Sigmoid colon (tissue), 7 donors: ENCODE results near the gene CADM4. TPM values are rescaled to one million over a fixed set of nuclear protein-coding genes. Genes with fewer than 3 reads are reported as not detected.

ENCODE experiments used
- DNase-seq: peaks from one replicate; pipeline ENCODE4 v3.0.0-alpha.2; 2019
- H3K27ac ChIP-seq, 4 donors: fragments of 200-600 bp; sonication (generic); one replicate each; pipeline ENCODE4 v1.5.1; 2016 to 2019; ENCODE audit warnings: mild to moderate bottlenecking in 1 of 4
- H3K27me3 ChIP-seq, 3 donors: fragments of 200-600 bp; sonication (generic); one replicate each; pipeline ENCODE4 v1.5.1; 2019; ENCODE audit warnings: mild to moderate bottlenecking in 1 of 3
- H3K36me3 ChIP-seq, 4 donors: fragments of 200-600 bp; sonication (generic); one replicate each; pipeline ENCODE4 v1.5.1; 2016 to 2019
- H3K4me1 ChIP-seq, 4 donors: fragments of 200-600 bp; sonication (generic); one replicate each; pipeline ENCODE4 v1.5.1; 2017 to 2019
- H3K4me3 ChIP-seq, 4 donors: fragments of 200-600 bp; sonication (generic); one replicate each; pipeline ENCODE4 v1.5.1; 2017 to 2019; ENCODE audit warnings: mild to moderate bottlenecking in 2 of 4, moderate library complexity in 1 of 4
- H3K9me3 ChIP-seq, 4 donors: fragments of 200-600 bp in 3 of 4; sonication (generic) in 3 of 4; one replicate each; pipeline versions ENCODE4 v1.5.1 to v1.6.1; 2013 to 2019
- EP300 ChIP-seq, 4 donors: sonication (generic); formaldehyde crosslinking; IDR thresholded peaks; one replicate each; pipeline ENCODE4 v1.6.1; 2017; ENCODE audit warnings: antibody characterized with exemption in 4 of 4
- POLR2A ChIP-seq, 2 donors: fragments of 450-650 bp; IDR thresholded peaks; one replicate each; pipeline ENCODE4 v1.6.1; 2016; ENCODE audit warnings: antibody characterized with exemption in 2 of 2, mild to moderate bottlenecking in 2 of 2, moderate library complexity in 2 of 2
- POLR2AphosphoS5 ChIP-seq, 4 donors: sonication (generic); formaldehyde crosslinking; IDR thresholded peaks; one replicate each; pipeline ENCODE4 v1.6.1; 2017; ENCODE audit warnings: antibody characterized with exemption in 4 of 4
- WGBS, 2 donors: extraction: QIAGEN DNeasy Blood & Tissue Kit; methylation state at CpG; one replicate each; pipeline ENCODE4 v1.1.7; 2013; 5-methylcytosine and 5-hydroxymethylcytosine counted together
- intact Hi-C: fragments of 100-400 bp; cut with DNase I; formaldehyde crosslinking; loops from one replicate; pipeline ENCODE4 v1.15.1; 2023
- polyA plus RNA-seq, 3 donors: library from polyadenylated mRNA; stranded (reverse); fragments of 200-250 nt; gene quantifications; one replicate each; pipeline ENCODE4 v1.2.3, GENCODE V29; 2013
- total RNA-seq, 4 donors: library from RNA; depleted of rRNA; stranded (reverse); fragments of >200 nt; gene quantifications; one replicate each; pipeline ENCODE4 v1.1.0, GENCODE V29; 2016
- TF ChIP-seq, protein P1 (sequence below), 4 experiments: fragments of 450-650 bp in 3 of 4; fragments of 200-600 bp in 1 of 4; IDR thresholded peaks; one replicate each; pipeline ENCODE4 v1.5.1; 2016 to 2019; ENCODE audit warnings: antibody characterized with exemption in 4 of 4, mild to moderate bottlenecking in 3 of 4, moderate library complexity in 2 of 4
- donor health status: healthy with polysubstance abuse.
- donor health status: Bipolar disorder and iron deficiency.
- donor health status: healthy.

CADM4 gene
- total and polyA plus RNA-seq, 7 donors, result 0.92 to 21.7 (median 16.4) TPM

- H3K9me3 ChIP-seq, result no peaks in the 10 kb centered on the region
- no peak overlapping the region for H3K27ac ChIP-seq
- no peaks in the 10 kb centered on the region for H3K36me3 ChIP-seq
- no peaks in the 10 kb centered on the region for H3K27me3 ChIP-seq
- H3K4me1 ChIP-seq, result no peaks in the 10 kb centered on the region
- intact Hi-C loops, result no loop called here
- 77 to 87% methylated on average over 11 of the region's 11 CpGs for WGBS, 2 donors
- no peak for DNase-seq
- H3K4me3 ChIP-seq, result no peak overlapping the region
- no peak for TF ChIP-seq POLR2A (IDR thresholded peaks at IDR 0.05)
- TF ChIP-seq POLR2AphosphoS5 (IDR thresholded peaks at IDR 0.05), result no peak
- no peak for TF ChIP-seq EP300 (IDR thresholded peaks at IDR 0.05)
- TF ChIP-seq, protein P1, sequence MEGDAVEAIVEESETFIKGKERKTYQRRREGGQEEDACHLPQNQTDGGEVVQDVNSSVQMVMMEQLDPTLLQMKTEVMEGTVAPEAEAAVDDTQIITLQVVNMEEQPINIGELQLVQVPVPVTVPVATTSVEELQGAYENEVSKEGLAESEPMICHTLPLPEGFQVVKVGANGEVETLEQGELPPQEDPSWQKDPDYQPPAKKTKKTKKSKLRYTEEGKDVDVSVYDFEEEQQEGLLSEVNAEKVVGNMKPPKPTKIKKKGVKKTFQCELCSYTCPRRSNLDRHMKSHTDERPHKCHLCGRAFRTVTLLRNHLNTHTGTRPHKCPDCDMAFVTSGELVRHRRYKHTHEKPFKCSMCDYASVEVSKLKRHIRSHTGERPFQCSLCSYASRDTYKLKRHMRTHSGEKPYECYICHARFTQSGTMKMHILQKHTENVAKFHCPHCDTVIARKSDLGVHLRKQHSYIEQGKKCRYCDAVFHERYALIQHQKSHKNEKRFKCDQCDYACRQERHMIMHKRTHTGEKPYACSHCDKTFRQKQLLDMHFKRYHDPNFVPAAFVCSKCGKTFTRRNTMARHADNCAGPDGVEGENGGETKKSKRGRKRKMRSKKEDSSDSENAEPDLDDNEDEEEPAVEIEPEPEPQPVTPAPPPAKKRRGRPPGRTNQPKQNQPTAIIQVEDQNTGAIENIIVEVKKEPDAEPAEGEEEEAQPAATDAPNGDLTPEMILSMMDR (IDR thresholded peaks at IDR 0.05), result no peak
These were observed 36.3 kb upstream of the CADM4 start for GRCh38 chr19:43675906-43676305.

GRCh38 chr19:43675269-43675879 lies 35.7 kb upstream of the CADM4 start:
- 13 to 33% methylated on average over 8 of the region's 8 CpGs for WGBS, 2 donors
- intact Hi-C loops, result no loop called here

GRCh38 chr19:43674596-43674995 lies 34.9 kb upstream of the CADM4 start:
- no peak for TF ChIP-seq EP300 (IDR thresholded peaks at IDR 0.05)
- intact Hi-C loops, result no loop called here

More at GRCh38 chr19:43675269-43675879, 35.7 kb upstream of the CADM4 start:
- Histone ChIP-seq H3K4me3 (no peak overlapping the region), H3K9me3 (no peaks in the 10 kb centered on the region), H3K27ac (peak overlapping the region in 1 of 4 donors; percentile 34), H3K36me3 (no peaks in the 10 kb centered on the region), H3K4me1 (peaks cover 0 to 2% (median 2%) of the 10 kb centered on the region in 4 donors), H3K27me3 (no peaks in the 10 kb centered on the region)
- DNase-seq, result no peak
- TF ChIP-seq, protein P1 (IDR thresholded peaks at IDR 0.05), result no peak
- TF ChIP-seq POLR2A (IDR thresholded peaks at IDR 0.05), result peak in 1 of 2 donors; percentile 37

GRCh38 chr19:43674183-43674582 lies 34.5 kb upstream of the CADM4 start:
- WGBS, 2 donors, result 91 to 93% methylated on average over 8 of the region's 8 CpGs
- Histone ChIP-seq H3K27me3 (no peaks in the 10 kb centered on the region), H3K4me1 (peaks cover 0 to 14% (median 11%) of the 10 kb centered on the region in 4 donors), H3K27ac (peak overlapping the region in 2 of 4 donors; percentile 18 to 34), H3K9me3 (no peaks in the 10 kb centered on the region), H3K4me3 (no peak overlapping the region), H3K36me3 (no peaks in the 10 kb centered on the region)
- intact Hi-C loops, result no loop called here
- no peak for DNase-seq
- TF ChIP-seq POLR2A (IDR thresholded peaks at IDR 0.05), result no peak
- no peak for TF ChIP-seq EP300 (IDR thresholded peaks at IDR 0.05)
- TF ChIP-seq POLR2AphosphoS5 (IDR thresholded peaks at IDR 0.05), result no peak
- TF ChIP-seq, protein P1 (IDR thresholded peaks at IDR 0.05), result no peak

More at GRCh38 chr19:43674596-43674995, 34.9 kb upstream of the CADM4 start:
- Histone ChIP-seq H3K9me3 (no peaks in the 10 kb centered on the region), H3K4me3 (no peak overlapping the region), H3K4me1 (peaks cover 0 to 10% (median 9%) of the 10 kb centered on the region in 4 donors), H3K27ac (peak overlapping the region in 2 of 4 donors; percentile 18 to 34), H3K27me3 (no peaks in the 10 kb centered on the region), H3K36me3 (no peaks in the 10 kb centered on the region)
- DNase-seq, result no peak
- WGBS, 2 donors, result 69 to 93% methylated on average over 3 of the region's 3 CpGs

DNA sequence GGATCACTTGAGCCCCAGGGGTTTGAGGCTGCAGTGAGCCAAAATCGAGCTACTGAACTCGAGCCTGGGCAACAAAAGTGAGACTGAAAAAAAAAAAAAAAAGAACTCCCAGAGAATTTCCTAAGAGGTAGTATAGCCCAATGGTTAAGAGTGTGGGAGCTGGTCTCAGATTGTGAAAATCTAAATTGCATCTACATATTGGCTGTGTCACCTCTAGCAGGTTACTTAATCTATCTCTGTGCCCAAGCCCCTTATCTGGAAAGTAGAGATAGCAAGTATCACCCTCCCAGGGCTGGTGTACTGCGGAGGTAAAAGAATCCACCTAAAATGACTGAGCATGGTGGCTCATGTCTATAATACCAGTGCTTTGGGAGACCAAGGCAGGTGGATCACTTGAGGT lies 34.0 kb upstream of the CADM4 start:
- no peak for DNase-seq
- Histone ChIP-seq H3K4me3 (no peak overlapping the region), H3K9me3 (no peaks in the 10 kb centered on the region), H3K27ac (no peak overlapping the region), H3K27me3 (no peaks in the 10 kb centered on the region), H3K36me3 (no peaks in the 10 kb centered on the region), H3K4me1 (peaks cover 0 to 17% (median 12%) of the 10 kb centered on the region in 4 donors)
- TF ChIP-seq, protein P1 (IDR thresholded peaks at IDR 0.05), result no peak
- no peak for TF ChIP-seq EP300 (IDR thresholded peaks at IDR 0.05)
- TF ChIP-seq POLR2A (IDR thresholded peaks at IDR 0.05), result no peak
- no peak for TF ChIP-seq POLR2AphosphoS5 (IDR thresholded peaks at IDR 0.05)
- 84 to 90% methylated on average over 3 of the region's 3 CpGs for WGBS, 2 donors
- intact Hi-C loops, result no loop called here
